ENCODE measurements around the gene IGSF6. TPM values are rescaled to one million over a fixed set of nuclear protein-coding genes. Genes with fewer than 3 reads are reported as not detected.
A peak's percentile ranks its signal among the peaks of the same experiment; 100 is the strongest.

Gene IGSF6
- total RNA-seq, 1 experiment from 2014 or later, result 0.56 TPM

DNA sequence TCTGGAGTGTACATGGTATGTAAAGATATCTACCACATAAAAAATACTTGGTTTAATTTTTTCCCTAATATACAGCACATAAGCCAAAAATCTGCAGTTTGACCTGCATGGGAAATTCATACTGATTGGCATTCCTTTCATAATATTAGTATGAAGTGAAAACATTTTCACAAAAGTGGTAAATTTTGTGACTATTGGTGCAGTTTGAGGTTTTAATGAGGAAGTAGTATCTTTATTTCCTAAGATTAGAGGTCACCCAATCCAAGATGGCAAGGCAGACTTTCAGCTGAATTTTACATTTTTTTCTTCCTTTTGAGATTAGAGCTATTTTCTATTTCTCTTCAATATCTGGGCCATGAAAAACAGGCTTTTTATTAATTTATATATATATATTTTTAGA lies 31.8 kb downstream of the IGSF6 start:
- DNase-seq, result no peak
- H3K4me2 ChIP-seq (ENCODE audit: low read depth, low read length, poor library complexity, severe bottlenecking), result no peak overlapping the region
- no peak overlapping the region for H3K27ac ChIP-seq (ENCODE audit: low read length)
- peaks cover 26% of the 10 kb centered on the region for H3K4me1 ChIP-seq (ENCODE audit: low read length)
- H2AFZ ChIP-seq (ENCODE audit: low read length), result no peak overlapping the region
- peaks cover 53% of the 10 kb centered on the region for H3K79me2 ChIP-seq (ENCODE audit: low read length)
- no peaks in the 10 kb centered on the region for H3K9me3 ChIP-seq (ENCODE audit: low read length)
- no peaks in the 10 kb centered on the region for H4K20me1 ChIP-seq (ENCODE audit: insufficient read depth, low read depth, low read length)
- H3K4me3 ChIP-seq (ENCODE audit: low read length), result no peak overlapping the region
- H3K36me3 ChIP-seq (ENCODE audit: insufficient read depth, low read length), result peaks cover 13% of the 10 kb centered on the region; the same call in 1 of the 2 replicates
- no peaks in the 10 kb centered on the region for H3K9me2 ChIP-seq (replicated peaks; ENCODE audit: insufficient read depth, low read length)
- H3K27me3 ChIP-seq (ENCODE audit: low read length), result no peaks in the 10 kb centered on the region
- H3K9ac ChIP-seq (ENCODE audit: low read length), result no peak overlapping the region

- no peaks in the 10 kb centered on the region for H4K20me1 ChIP-seq (ENCODE audit: insufficient read depth, low read depth, low read length)
- DNase-seq, result no peak
- peaks cover 6% of the 10 kb centered on the region; the same call in 1 of the 2 replicates for H3K36me3 ChIP-seq (ENCODE audit: insufficient read depth, low read length)
- H3K4me2 ChIP-seq (ENCODE audit: low read depth, low read length, poor library complexity, severe bottlenecking), result no peak overlapping the region
- no peak overlapping the region for H3K4me3 ChIP-seq (ENCODE audit: low read length)
- H3K79me2 ChIP-seq (ENCODE audit: low read length), result peaks cover 60% of the 10 kb centered on the region
- H3K27ac ChIP-seq (ENCODE audit: low read length), result no peak overlapping the region
- no peaks in the 10 kb centered on the region for H3K9me3 ChIP-seq (ENCODE audit: low read length)
- no peak overlapping the region for H2AFZ ChIP-seq (ENCODE audit: low read length)
- no peaks in the 10 kb centered on the region for H3K27me3 ChIP-seq (ENCODE audit: low read length)
- no peak overlapping the region for H3K9ac ChIP-seq (ENCODE audit: low read length)
- peaks cover 23% of the 10 kb centered on the region for H3K4me1 ChIP-seq (ENCODE audit: low read length)
- H3K9me2 ChIP-seq (replicated peaks; ENCODE audit: insufficient read depth, low read length), result no peaks in the 10 kb centered on the region
These were observed 32.5 kb downstream of the IGSF6 start for GRCh38 chr16:21619765-21620425.

GRCh38 chr16:21618281-21618680 lies 34.1 kb downstream of the IGSF6 start:
- Histone ChIP-seq H3K27ac (ENCODE audit: low read length) (peak overlapping the region; percentile 61; the same call in 1 of the 2 replicates), H4K20me1 (ENCODE audit: insufficient read depth, low read depth, low read length) (no peaks in the 10 kb centered on the region), H3K79me2 (ENCODE audit: low read length) (peaks cover 65% of the 10 kb centered on the region), H3K4me3 (ENCODE audit: low read length) (no peak overlapping the region), H3K27me3 (ENCODE audit: low read length) (no peaks in the 10 kb centered on the region), H3K9me3 (ENCODE audit: low read length) (no peaks in the 10 kb centered on the region), H3K36me3 (ENCODE audit: insufficient read depth, low read length) (peaks cover 4% of the 10 kb centered on the region; the same call in 1 of the 2 replicates), H2AFZ (ENCODE audit: low read length) (no peak overlapping the region), H3K9me2 (replicated peaks; ENCODE audit: insufficient read depth, low read length) (no peaks in the 10 kb centered on the region), H3K9ac (ENCODE audit: low read length) (no peak overlapping the region), H3K4me1 (ENCODE audit: low read length) (peaks cover 21% of the 10 kb centered on the region), H3K4me2 (ENCODE audit: low read depth, low read length, poor library complexity, severe bottlenecking) (no peak overlapping the region)
- DNase-seq, result no peak

DNA sequence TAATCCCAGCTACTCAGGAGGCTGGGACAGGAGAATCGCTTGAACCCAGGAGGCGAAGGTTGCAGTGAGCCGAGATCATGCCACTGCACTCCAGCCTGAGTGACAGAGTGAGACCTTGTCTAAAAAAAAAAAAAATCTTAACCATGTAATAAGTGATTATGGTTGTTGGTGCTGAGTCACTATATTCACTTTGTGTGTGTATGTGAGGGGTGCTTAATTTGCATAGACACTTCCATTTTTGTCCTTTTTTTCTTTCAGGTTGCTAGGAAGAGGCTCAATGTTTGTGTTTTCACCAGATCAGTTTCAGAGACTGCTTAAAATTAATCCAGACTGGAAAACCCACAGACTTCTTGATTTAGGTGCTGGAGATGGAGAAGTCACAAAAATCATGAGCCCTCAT lies 34.8 kb downstream of the IGSF6 start:
- Histone ChIP-seq H3K4me3 (ENCODE audit: low read length) (no peak overlapping the region), H3K36me3 (ENCODE audit: insufficient read depth, low read length) (peaks cover 4% of the 10 kb centered on the region; the same call in 1 of the 2 replicates), H3K27me3 (ENCODE audit: low read length) (no peaks in the 10 kb centered on the region), H2AFZ (ENCODE audit: low read length) (no peak overlapping the region), H3K9me3 (ENCODE audit: low read length) (no peaks in the 10 kb centered on the region), H3K9me2 (replicated peaks; ENCODE audit: insufficient read depth, low read length) (no peaks in the 10 kb centered on the region), H3K9ac (ENCODE audit: low read length) (no peak overlapping the region), H3K4me1 (ENCODE audit: low read length) (peaks cover 21% of the 10 kb centered on the region), H3K27ac (ENCODE audit: low read length) (peak overlapping the region; percentile 61), H4K20me1 (ENCODE audit: insufficient read depth, low read depth, low read length) (no peaks in the 10 kb centered on the region), H3K79me2 (ENCODE audit: low read length) (peaks cover 66% of the 10 kb centered on the region), H3K4me2 (ENCODE audit: low read depth, low read length, poor library complexity, severe bottlenecking) (peak overlapping the region; percentile 17)
- DNase-seq, result peak; percentile 51

GRCh38 chr16:21614896-21615295 lies 37.5 kb downstream of the IGSF6 start:
- H3K4me1 ChIP-seq (ENCODE audit: low read length), result peaks cover 45% of the 10 kb centered on the region
- peaks cover 83% of the 10 kb centered on the region for H3K79me2 ChIP-seq (ENCODE audit: low read length)
- no peaks in the 10 kb centered on the region for H3K9me3 ChIP-seq (ENCODE audit: low read length)
- peaks cover 6% of the 10 kb centered on the region; the same call in 1 of the 2 replicates for H4K20me1 ChIP-seq (ENCODE audit: insufficient read depth, low read depth, low read length)
- no peak for DNase-seq
- no peak overlapping the region for H3K4me2 ChIP-seq (ENCODE audit: low read depth, low read length, poor library complexity, severe bottlenecking)
- H2AFZ ChIP-seq (ENCODE audit: low read length), result no peak overlapping the region
- H3K4me3 ChIP-seq (ENCODE audit: low read length), result no peak overlapping the region
- H3K27me3 ChIP-seq (ENCODE audit: low read length), result no peaks in the 10 kb centered on the region
- H3K36me3 ChIP-seq (ENCODE audit: insufficient read depth, low read length), result peaks cover 4% of the 10 kb centered on the region; the same call in 1 of the 2 replicates
- H3K9me2 ChIP-seq (replicated peaks; ENCODE audit: insufficient read depth, low read length), result no peaks in the 10 kb centered on the region
- H3K27ac ChIP-seq (ENCODE audit: low read length), result no peak overlapping the region
- H3K9ac ChIP-seq (ENCODE audit: low read length), result no peak overlapping the region

- Histone ChIP-seq H3K9me2 (replicated peaks; ENCODE audit: insufficient read depth, low read length) (no peaks in the 10 kb centered on the region), H3K36me3 (ENCODE audit: insufficient read depth, low read length) (no peaks in the 10 kb centered on the region), H3K79me2 (ENCODE audit: low read length) (peaks cover 91% of the 10 kb centered on the region), H2AFZ (ENCODE audit: low read length) (no peak overlapping the region), H3K27me3 (ENCODE audit: low read length) (no peaks in the 10 kb centered on the region), H3K9ac (ENCODE audit: low read length) (no peak overlapping the region), H3K4me1 (ENCODE audit: low read length) (peaks cover 57% of the 10 kb centered on the region), H3K9me3 (ENCODE audit: low read length) (no peaks in the 10 kb centered on the region), H3K4me3 (ENCODE audit: low read length) (no peak overlapping the region), H4K20me1 (ENCODE audit: insufficient read depth, low read depth, low read length) (peaks cover 14% of the 10 kb centered on the region; the same call in 1 of the 2 replicates), H3K27ac (ENCODE audit: low read length) (no peak overlapping the region), H3K4me2 (ENCODE audit: low read depth, low read length, poor library complexity, severe bottlenecking) (no peak overlapping the region)
- DNase-seq, result no peak
These were observed 38.6 kb downstream of the IGSF6 start for GRCh38 chr16:21613781-21614180.

GRCh38 chr16:21613361-21613760 lies 39.0 kb downstream of the IGSF6 start:
- peaks cover 92% of the 10 kb centered on the region for H3K79me2 ChIP-seq (ENCODE audit: low read length)

DNA sequence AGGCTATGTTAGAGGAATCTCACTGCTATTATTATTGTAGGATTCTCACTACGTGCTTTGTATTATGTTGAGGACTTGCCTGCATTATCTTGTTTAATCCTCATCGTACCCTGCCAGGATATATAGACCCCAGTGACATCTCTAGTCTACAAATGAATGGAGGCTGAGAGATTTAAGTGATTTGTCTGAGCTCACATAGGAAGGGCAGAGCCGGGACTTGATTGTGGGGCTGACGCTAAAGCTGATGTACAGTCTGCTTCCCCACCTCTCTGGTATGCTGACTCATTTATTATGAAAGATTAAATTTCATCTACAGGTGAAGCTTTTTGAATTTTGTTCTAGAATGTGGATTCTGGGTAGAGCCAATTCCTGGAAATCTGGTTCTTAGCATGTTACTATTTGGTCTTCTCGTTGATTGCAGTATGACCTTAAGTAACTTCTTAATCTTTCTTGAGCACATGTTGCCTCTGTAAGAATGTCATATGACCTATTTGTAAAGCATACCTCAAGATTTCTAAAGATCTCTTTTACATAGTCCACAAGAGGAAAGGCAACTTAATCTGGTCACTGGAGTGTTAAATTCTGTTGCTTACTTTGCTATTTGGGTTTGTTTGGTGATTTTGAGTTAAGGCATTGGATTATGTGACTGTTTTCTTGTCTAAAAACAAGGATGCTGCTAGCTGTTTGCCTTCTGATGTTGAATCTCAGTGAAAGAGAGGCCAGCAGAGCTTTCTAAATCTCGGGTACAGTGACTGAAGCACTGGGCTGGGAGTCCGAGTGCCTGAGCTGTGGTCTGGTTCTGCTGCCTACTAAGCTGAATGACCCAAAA lies 40.6 kb downstream of the IGSF6 start:
- no peaks in the 10 kb centered on the region for H3K9me3 ChIP-seq (ENCODE audit: low read length)
- no peak overlapping the region for H2AFZ ChIP-seq (ENCODE audit: low read length)
- H3K36me3 ChIP-seq (ENCODE audit: insufficient read depth, low read length), result no peaks in the 10 kb centered on the region
- no peaks in the 10 kb centered on the region for H3K27me3 ChIP-seq (ENCODE audit: low read length)
- peak; percentile 49 for DNase-seq
- H3K4me2 ChIP-seq (ENCODE audit: low read depth, low read length, poor library complexity, severe bottlenecking), result peak overlapping the region; percentile 60
- H3K27ac ChIP-seq (ENCODE audit: low read length), result peak overlapping the region; percentile 63
- H3K9me2 ChIP-seq (replicated peaks; ENCODE audit: insufficient read depth, low read length), result no peaks in the 10 kb centered on the region
- peaks cover 24% of the 10 kb centered on the region; the same call in 1 of the 2 replicates for H4K20me1 ChIP-seq (ENCODE audit: insufficient read depth, low read depth, low read length)
- peaks cover 99% of the 10 kb centered on the region for H3K79me2 ChIP-seq (ENCODE audit: low read length)
- no peak overlapping the region for H3K4me3 ChIP-seq (ENCODE audit: low read length)
- H3K4me1 ChIP-seq (ENCODE audit: low read length), result peaks cover 54% of the 10 kb centered on the region
- no peak overlapping the region for H3K9ac ChIP-seq (ENCODE audit: low read length)

More at GRCh38 chr16:21613361-21613760, 39.0 kb downstream of the IGSF6 start:
- Histone ChIP-seq H3K27me3 (ENCODE audit: low read length) (no peaks in the 10 kb centered on the region), H2AFZ (ENCODE audit: low read length) (no peak overlapping the region), H3K36me3 (ENCODE audit: insufficient read depth, low read length) (no peaks in the 10 kb centered on the region), H3K9ac (ENCODE audit: low read length) (no peak overlapping the region), H3K9me3 (ENCODE audit: low read length) (no peaks in the 10 kb centered on the region), H3K4me1 (ENCODE audit: low read length) (peaks cover 61% of the 10 kb centered on the region), H3K4me2 (ENCODE audit: low read depth, low read length, poor library complexity, severe bottlenecking) (no peak overlapping the region), H3K27ac (ENCODE audit: low read length) (no peak overlapping the region), H3K9me2 (replicated peaks; ENCODE audit: insufficient read depth, low read length) (no peaks in the 10 kb centered on the region), H3K4me3 (ENCODE audit: low read length) (no peak overlapping the region), H4K20me1 (ENCODE audit: insufficient read depth, low read depth, low read length) (peaks cover 18% of the 10 kb centered on the region; the same call in 1 of the 2 replicates)
- no peak for DNase-seq
